OCI-LY7 (cell line): Measurements from ENCODE around the gene DSG2. TPM values are rescaled to one million over a fixed set of nuclear protein-coding genes. Genes with fewer than 3 reads are reported as not detected.

ENCODE experiments used
- BruUV-seq: library from RNA; stranded (reverse); fragments of 400-500 nt; replicated peaks from 2 replicates; lab custom pipeline; 2021; lab: Mats Ljungman, UMichigan
- CTCF ChIA-PET: fragments of 300-600 bp; sonication (Branson Sonifier 250); formaldehyde crosslinking; loops from one replicate; lab custom pipeline; 2022; ENCODE audit warnings: antibody characterized with exemption; ENCODE audit not compliant: unreplicated experiment; lab: Charles Lee
- POLR2A ChIA-PET: fragments of 300-600 bp; sonication (Branson Sonifier 250); formaldehyde crosslinking; loops from one replicate; lab custom pipeline; 2022; ENCODE audit warnings: antibody characterized with exemption; lab: Charles Lee
- DNase-seq: peaks from one replicate; pipeline ENCODE4 v3.0.0-alpha.2; 2015; ENCODE audit warnings: low spot score
- H2AFZ ChIP-seq: fragments of 200-600 bp; sonication (generic), shearing (Covaris generic); 2 replicates; pipeline ENCODE4 v1.6.1; 2014; ENCODE audit warnings: mild to moderate bottlenecking, antibody characterized with exemption, low read length, moderate library complexity
- H3K27ac ChIP-seq: fragments of 200-600 bp; sonication (generic); 2 replicates; pipeline ENCODE4 v1.5.1; 2014; ENCODE audit warnings: mixed run types, low read depth, mild to moderate bottlenecking, moderate library complexity, low read length, inconsistent platforms; ENCODE audit not compliant: poor library complexity, severe bottlenecking
- H3K36me3 ChIP-seq: fragments of 200-600 bp; sonication (generic); 2 replicates; pipeline ENCODE4 v1.6.1; 2014; ENCODE audit warnings: mild to moderate bottlenecking, antibody characterized with exemption, low read length, moderate library complexity, mixed read lengths; ENCODE audit not compliant: insufficient read depth
- H3K4me1 ChIP-seq: fragments of 200-600 bp; sonication (generic); 2 replicates; pipeline ENCODE4 v1.5.1; 2014; ENCODE audit warnings: mild to moderate bottlenecking, low read length; ENCODE audit not compliant: insufficient read depth, poor library complexity, severe bottlenecking
- H3K4me2 ChIP-seq: fragments of 200-600 bp; sonication (generic); 2 replicates; pipeline ENCODE4 v1.6.1; 2014; ENCODE audit warnings: mild to moderate bottlenecking, low read length
- H3K4me3 ChIP-seq: fragments of 200-600 bp; sonication (generic); 2 replicates; pipeline ENCODE4 v1.5.1; 2014; ENCODE audit warnings: mild to moderate bottlenecking, low read depth, low read length; ENCODE audit not compliant: poor library complexity, severe bottlenecking
- H3K79me2 ChIP-seq: fragments of 200-600 bp; sonication (generic); 2 replicates; pipeline ENCODE4 v1.6.1; 2016; ENCODE audit warnings: low read depth, mild to moderate bottlenecking, low read length, moderate library complexity, mixed read lengths; ENCODE audit not compliant: insufficient read depth
- H3K9me2 ChIP-seq: fragments of 200-600 bp; sonication (generic); 2 replicates; pipeline ENCODE4 v1.6.1; 2016; ENCODE audit warnings: mild to moderate bottlenecking, low read length, mixed read lengths; ENCODE audit not compliant: insufficient read depth
- H3K9me3 ChIP-seq: fragments of 200-600 bp; sonication (generic); 2 replicates; pipeline ENCODE4 v1.6.1; 2014; ENCODE audit warnings: mild to moderate bottlenecking, mixed run types, low read length, mixed read lengths
- H4K20me1 ChIP-seq: fragments of 200-600 bp; sonication (generic); 2 replicates; pipeline ENCODE4 v1.6.1; 2014; ENCODE audit warnings: mild to moderate bottlenecking, antibody characterized with exemption, low read length, moderate library complexity, mixed read lengths; ENCODE audit not compliant: insufficient read depth
- EZH2phosphoT487 ChIP-seq: fragments of 200-600 bp; sonication (generic); IDR thresholded peaks from 2 replicates; pipeline ENCODE4 v1.6.1; 2018; ENCODE audit warnings: low read depth, borderline replicate concordance, mild to moderate bottlenecking, mixed run types, antibody characterized with exemption, low read length, moderate library complexity, mixed read lengths
- intact Hi-C: fragments of 100-400 bp; cut with micrococcal nuclease; formaldehyde crosslinking; loops from one replicate; pipeline ENCODE4 v1.10.0; 2022; ENCODE audit not compliant: unreplicated experiment
- total RNA-seq, 2 experiments: library from RNA; depleted of rRNA in 1 of 2; stranded (reverse); fragments of >200 nt in 1 of 2; shearing (Covaris generic) in 1 of 2; gene quantifications; 2 replicates each; pipeline ENCODE4 v1.2.3, GENCODE V29; 2014 to 2022
- TF ChIP-seq, protein P1 (sequence below): fragments of 200-600 bp; sonication (generic); conservative IDR thresholded peaks from 2 replicates; pipeline ENCODE4 v1.5.1; 2014; ENCODE audit warnings: mild to moderate bottlenecking, antibody characterized with exemption, low read length, moderate library complexity, mixed read lengths

Gene DSG2
- total RNA-seq, 2 experiments from 2014 or later: not detected

DNA sequence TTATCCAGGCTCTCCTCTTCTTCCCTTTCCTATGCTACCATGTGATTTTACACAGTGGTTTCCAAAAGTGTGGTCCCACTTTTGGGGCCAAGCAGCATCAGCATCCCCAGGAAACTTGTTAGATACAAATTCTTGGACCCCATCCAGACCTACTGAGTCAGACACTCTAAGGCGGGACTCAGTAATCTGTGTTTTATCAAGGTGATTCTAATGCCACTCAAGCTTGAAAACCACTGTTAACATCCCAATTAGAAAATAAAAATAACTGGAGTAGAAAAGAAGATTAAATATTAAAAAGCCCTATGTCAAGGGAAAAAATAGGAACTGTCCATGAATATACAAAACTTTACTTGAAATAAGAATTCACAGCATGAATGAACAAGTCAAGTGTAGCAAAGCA is 10.8 kb downstream of the DSG2 start:
- no peak overlapping the region for H2AFZ ChIP-seq
- no peak overlapping the region for H3K4me3 ChIP-seq
- no peaks in the 10 kb centered on the region for H4K20me1 ChIP-seq
- intact Hi-C loops: no loop called here
- H3K4me2 ChIP-seq: no peak overlapping the region
- no peaks in the 10 kb centered on the region for H3K9me3 ChIP-seq
- TF ChIP-seq, protein P1, sequence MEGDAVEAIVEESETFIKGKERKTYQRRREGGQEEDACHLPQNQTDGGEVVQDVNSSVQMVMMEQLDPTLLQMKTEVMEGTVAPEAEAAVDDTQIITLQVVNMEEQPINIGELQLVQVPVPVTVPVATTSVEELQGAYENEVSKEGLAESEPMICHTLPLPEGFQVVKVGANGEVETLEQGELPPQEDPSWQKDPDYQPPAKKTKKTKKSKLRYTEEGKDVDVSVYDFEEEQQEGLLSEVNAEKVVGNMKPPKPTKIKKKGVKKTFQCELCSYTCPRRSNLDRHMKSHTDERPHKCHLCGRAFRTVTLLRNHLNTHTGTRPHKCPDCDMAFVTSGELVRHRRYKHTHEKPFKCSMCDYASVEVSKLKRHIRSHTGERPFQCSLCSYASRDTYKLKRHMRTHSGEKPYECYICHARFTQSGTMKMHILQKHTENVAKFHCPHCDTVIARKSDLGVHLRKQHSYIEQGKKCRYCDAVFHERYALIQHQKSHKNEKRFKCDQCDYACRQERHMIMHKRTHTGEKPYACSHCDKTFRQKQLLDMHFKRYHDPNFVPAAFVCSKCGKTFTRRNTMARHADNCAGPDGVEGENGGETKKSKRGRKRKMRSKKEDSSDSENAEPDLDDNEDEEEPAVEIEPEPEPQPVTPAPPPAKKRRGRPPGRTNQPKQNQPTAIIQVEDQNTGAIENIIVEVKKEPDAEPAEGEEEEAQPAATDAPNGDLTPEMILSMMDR: no peak
- TF ChIP-seq EZH2phosphoT487: no peak
- ChIA-PET POLR2A (no interaction called here), CTCF (no interaction called here)
- H3K27ac ChIP-seq: no peak overlapping the region
- no peaks in the 10 kb centered on the region for H3K36me3 ChIP-seq
- BruUV-seq: no TSS peak
- no peaks in the 10 kb centered on the region for H3K4me1 ChIP-seq
- DNase-seq: no peak
- no peaks in the 10 kb centered on the region for H3K79me2 ChIP-seq
- H3K9me2 ChIP-seq: no peaks in the 10 kb centered on the region

DNA sequence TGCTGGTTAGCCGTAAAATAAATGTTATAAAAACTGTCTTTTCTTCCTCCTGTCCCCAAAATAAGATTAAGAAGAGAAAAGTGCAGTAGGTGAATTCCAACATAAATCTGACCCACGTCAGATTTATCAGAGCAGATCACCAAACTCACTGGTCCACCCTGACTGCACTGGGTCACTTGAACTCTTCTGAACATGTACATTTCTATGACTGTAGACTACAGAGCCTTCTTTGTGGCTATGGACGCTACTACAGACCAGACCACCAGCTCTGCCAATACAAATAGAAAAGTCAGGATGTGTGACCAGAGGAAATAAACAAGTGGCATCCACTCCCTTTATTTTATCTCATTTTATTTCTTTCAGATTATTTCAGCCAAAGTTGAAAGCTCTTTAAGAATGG is 11.6 kb downstream of the DSG2 start:
- ChIA-PET CTCF (no interaction called here), POLR2A (interaction anchor here (0.6 kb wide), 1 partner anchor 215 kb away, joined by 3 read pairs; no protein-coding TSS in a partner anchor)
- intact Hi-C loops: no loop called here
- Histone ChIP-seq H4K20me1 (no peaks in the 10 kb centered on the region), H3K36me3 (no peaks in the 10 kb centered on the region), H3K4me2 (no peak overlapping the region), H3K9me2 (no peaks in the 10 kb centered on the region), H3K4me1 (no peaks in the 10 kb centered on the region), H3K27ac (no peak overlapping the region), H2AFZ (no peak overlapping the region), H3K79me2 (no peaks in the 10 kb centered on the region), H3K9me3 (no peaks in the 10 kb centered on the region), H3K4me3 (no peak overlapping the region)
- TF ChIP-seq, protein P1: no peak
- no peak for TF ChIP-seq EZH2phosphoT487
- DNase-seq: no peak
- no TSS peak for BruUV-seq

DNA sequence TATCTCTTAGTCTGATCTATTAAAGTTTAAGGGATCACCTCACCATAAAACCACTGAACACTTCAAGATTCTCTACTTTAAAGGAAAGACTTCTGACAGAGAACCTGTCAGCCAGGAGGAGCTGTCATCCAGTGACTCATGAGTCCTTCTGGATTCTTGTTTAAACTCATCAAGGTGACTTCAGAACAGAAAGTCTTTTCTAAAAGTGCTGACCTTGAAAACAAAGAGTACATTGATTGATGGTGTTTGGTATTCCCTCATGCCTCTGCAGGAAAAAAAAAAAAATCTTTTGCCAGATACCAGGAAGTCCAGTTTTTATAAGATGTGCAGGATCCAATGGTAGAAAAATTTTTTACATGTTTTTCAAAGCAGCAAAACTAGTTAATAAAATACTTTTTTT is 12.3 kb downstream of the DSG2 start:
- H3K79me2 ChIP-seq: no peaks in the 10 kb centered on the region
- POLR2A ChIA-PET: interaction anchor here (0.6 to 1.0 kb wide), 2 partner anchors 10 to 84 kb away, joined by 3 to 6 read pairs; no protein-coding TSS in a partner anchor
- no peaks in the 10 kb centered on the region for H3K9me2 ChIP-seq
- no peaks in the 10 kb centered on the region for H4K20me1 ChIP-seq
- no peak overlapping the region for H3K4me3 ChIP-seq
- no peak overlapping the region for H2AFZ ChIP-seq
- H3K9me3 ChIP-seq: no peaks in the 10 kb centered on the region
- no peaks in the 10 kb centered on the region for H3K36me3 ChIP-seq
- no peak overlapping the region for H3K4me2 ChIP-seq
- no peak overlapping the region for H3K27ac ChIP-seq
- BruUV-seq: no TSS peak
- CTCF ChIA-PET: no interaction called here
- no peaks in the 10 kb centered on the region for H3K4me1 ChIP-seq
- DNase-seq: no peak
- intact Hi-C loops: no loop called here
- no peak for TF ChIP-seq EZH2phosphoT487
- TF ChIP-seq, protein P1: no peak
